ENCODE data around the gene RRP36.
"Not testable (repeated sequence)": the region's sequence is repeated elsewhere in the genome, so short reads cannot be mapped to it uniquely, and the experiment has no call there.

RRP36 gene, protein sequence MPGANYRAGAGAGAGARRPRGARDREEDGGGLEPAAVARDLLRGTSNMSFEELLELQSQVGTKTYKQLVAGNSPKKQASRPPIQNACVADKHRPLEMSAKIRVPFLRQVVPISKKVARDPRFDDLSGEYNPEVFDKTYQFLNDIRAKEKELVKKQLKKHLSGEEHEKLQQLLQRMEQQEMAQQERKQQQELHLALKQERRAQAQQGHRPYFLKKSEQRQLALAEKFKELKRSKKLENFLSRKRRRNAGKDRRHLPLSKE

GRCh38 chr6:43021270-43022047 lies at the start of gene RRP36:
Gene RRP36 (plus strand): TSS chr6:43021623. CDS start chr6:43021655, 32 bp downstream.
- peak in 13 of 14 donors; percentile 27 to 85 (median 61) for DNase-seq

- DNase-seq: no peak
Observed at GRCh38 chr6:42971746-42972327, 49.6 kb upstream of the RRP36 start.

DNA sequence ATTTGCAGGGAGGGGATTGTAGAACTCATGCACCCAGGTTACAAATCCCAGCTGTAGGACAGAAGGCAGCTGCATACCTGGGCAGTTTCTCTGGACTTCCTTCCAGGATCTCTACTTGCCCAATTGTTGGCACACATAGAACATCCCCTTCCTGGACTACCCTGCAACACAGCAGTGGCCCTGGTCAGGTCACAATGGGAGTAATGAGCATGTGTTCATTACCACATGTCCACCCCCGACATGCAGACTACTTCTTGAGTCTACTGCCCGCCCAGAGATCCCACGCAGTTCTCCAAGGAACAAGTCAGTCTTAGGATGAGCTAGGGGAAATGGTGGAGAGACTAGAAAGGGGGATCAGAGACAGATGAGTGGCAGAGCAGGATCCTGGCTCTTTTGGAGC lies 47.5 kb upstream of the RRP36 start:
- no peak for DNase-seq

- DNase-seq: no peak
Observed at GRCh38 chr6:42974919-42975505, 46.4 kb upstream of the RRP36 start.

- DNase-seq: peak in 2 of 14 donors; percentile 39 to 52
Observed at GRCh38 chr6:42978487-42978838, 43.0 kb upstream of the RRP36 start.

GRCh38 chr6:42978839-42979522 lies 42.4 kb upstream of the RRP36 start, which contains the start of gene PEX6:
Gene PEX6 (minus strand): TSS chr6:42979181. CDS start chr6:42979150, 31 bp downstream.
- peak; percentile 22 to 88 (median 70) for DNase-seq

DNA sequence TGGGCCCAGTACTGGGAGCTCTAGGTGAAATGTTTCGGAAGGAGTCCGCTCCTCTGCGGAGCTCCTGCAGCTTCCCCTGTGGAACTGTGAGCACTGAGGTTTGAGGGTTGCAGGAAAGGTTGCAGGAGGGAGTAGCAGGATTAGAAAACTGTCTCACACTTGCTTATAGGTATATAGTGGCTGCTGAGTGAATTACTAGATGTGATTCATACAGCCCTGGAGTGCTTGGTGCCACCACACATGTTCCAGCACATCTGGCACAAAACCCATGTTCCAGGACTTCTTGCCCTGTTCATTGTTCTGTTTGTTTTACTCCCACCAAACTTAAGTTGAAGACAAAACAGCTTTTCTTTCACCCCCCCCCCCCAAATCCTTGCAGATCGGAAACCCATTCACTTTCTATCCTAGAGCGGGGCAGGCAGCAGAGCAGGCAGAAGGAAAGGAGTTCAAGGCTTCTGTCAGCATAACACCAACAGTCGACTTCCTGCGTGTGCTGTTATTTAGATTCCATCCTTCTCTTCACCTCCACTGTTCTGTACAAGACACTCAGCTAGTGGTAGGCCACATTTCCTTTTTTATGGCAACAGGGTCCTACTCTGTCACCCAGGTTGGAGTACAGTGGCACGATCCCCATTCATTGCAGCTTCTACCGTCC lies 41.8 kb upstream of the RRP36 start:
- peak in 1 of 14 donors; percentile 63 for DNase-seq

GRCh38 chr6:42981836-42982235 lies 39.6 kb upstream of the RRP36 start:
- no peak for DNase-seq

GRCh38 chr6:42984001-42984923 lies 37.2 kb upstream of the RRP36 start, which contains the start of gene PPP2R5D:
Gene PPP2R5D (plus strand): TSS chr6:42984570. CDS start chr6:42984678, 108 bp downstream.
- DNase-seq: peak; percentile 50 to 99 (median 94)

DNA sequence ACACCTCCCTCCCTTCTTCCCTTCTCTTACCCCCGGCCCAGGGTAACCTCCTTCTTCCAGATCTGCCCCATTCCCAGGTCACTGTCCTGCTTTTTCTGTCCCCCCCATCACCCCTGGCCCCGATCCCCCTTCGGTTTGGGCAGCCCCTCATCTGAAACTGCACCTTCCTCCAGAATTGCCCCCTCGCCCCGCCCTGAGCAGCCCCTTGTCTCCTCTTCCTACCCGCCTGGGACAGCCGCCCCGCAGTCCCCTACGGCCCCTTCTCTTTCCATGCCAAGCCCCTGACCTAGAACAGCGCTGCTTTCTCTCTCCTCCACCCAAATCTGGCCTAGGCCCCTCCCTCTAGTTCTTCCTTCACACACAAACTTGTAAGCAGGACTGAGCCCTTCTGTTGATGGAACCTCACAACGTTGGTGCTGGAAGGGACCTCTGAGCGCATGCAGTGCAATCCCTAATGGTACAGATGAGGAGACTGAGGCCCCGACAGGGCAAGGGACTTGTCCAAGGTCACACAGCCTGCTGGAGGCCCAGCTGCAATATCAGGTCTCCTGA lies 36.4 kb upstream of the RRP36 start:
- DNase-seq: peak in 1 of 14 donors; percentile 29

DNA sequence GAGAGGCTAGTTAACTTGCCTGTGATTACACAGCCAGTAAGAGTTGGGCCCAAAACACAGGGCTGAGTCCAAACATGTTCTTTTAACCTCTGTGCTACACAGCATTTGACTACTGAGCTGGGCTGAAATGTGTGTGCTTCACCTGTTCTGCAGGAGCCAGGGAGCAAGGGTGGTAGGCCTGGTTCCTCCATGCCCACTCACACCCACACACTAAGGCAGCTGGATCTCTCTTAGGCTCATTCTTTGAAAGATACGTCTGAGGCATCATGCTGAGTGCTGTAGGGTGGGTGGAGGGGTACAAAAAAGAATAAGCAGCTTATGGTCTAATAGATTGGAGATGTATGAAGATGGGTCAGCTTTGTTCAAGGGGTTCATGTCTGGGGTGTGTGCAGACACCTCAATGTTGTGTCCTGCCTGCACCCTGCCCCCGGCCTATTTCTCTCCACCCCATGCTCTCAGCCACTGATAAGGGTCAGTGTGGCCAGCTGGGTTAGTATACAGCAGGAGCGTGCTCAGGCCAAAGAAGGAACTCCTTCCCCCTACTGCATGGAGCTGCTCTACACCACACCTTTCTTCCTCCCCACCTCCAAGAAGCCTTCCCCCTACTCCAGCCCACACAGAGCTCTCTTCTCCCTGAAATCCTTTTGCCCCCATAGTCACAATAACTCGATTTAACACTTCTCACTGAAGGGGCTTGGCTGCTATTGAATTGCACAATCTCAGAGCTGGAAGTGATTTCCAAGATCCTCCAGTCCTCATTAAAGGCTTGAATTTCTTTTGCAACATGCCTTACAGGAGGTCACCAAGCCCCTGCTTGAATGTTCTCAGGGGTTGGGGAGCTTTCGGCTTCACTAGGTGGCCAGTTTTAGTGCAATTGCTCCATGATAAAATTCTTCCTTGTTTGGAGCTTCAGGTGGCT lies 33.6 kb upstream of the RRP36 start:
- DNase-seq: no peak

DNA sequence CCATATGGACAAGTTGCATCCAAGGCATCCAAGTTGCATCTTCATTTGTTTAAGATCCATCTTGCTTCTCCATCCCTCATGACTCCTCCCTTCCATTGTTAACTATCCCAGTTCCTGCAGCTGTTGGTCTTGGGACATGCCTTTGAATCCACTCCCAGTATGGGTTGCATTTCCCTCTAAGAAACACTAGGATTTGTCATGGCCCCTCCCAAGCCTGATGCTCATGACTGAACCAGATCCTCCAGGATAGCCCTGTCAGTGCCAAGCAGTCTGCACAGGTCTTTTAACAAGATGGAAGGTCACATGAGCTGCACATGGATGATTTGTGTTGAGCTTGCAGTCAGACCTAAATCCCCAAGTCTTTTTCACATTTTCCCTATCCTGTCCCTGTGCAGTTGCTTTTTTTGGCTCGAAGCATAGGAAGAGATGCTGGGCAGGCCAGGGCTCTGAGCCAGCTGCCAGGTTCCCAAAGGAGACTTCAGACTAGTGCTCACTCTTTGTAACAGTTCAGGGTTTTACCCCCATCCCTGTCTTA lies 32.9 kb upstream of the RRP36 start:
- DNase-seq: no peak

GRCh38 chr6:42989923-42990322 lies 31.5 kb upstream of the RRP36 start:
- no peak for DNase-seq

DNA sequence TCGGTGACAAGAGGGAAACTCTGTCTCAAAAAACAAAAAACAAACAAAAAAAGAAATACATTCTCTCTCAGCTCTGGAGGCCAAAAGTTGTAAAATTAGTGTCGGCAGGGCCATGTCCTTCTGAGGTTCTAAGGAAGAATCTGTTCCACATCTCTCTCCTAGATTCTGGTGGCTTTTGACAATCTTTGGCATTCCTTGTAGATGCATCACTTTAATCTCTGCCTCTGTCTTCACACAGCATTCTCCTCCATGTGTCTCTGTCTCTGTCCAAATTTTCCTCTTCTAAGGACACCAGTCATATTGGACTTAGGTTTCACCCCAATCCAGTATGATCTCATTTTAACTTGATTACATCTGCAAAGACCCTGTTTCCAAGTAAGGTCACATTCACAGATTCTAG lies 28.0 kb upstream of the RRP36 start:
- no peak for DNase-seq

GRCh38 chr6:42996513-42996912 lies 24.9 kb upstream of the RRP36 start:
- no peak for DNase-seq

DNA sequence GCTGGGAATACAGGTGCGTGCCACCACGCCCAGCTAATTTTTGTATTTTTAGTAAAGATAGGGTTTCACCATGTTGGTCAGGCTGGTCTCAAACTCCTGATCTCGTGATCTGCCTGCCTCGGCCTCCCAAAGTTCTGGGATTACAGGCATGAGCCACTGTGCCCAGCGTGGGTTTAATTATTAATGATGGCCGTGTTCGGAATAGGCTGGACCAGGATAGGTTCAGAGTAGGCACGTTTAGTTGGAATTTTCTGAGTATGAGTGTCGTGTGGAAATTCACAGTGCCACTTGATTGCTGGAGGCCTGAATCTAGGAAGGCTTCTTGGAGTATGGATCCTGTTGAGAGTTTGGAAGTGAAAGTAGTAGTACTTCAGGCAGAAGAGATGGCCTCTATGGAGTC lies 23.2 kb upstream of the RRP36 start:
- DNase-seq: not testable (repeated sequence)

DNA sequence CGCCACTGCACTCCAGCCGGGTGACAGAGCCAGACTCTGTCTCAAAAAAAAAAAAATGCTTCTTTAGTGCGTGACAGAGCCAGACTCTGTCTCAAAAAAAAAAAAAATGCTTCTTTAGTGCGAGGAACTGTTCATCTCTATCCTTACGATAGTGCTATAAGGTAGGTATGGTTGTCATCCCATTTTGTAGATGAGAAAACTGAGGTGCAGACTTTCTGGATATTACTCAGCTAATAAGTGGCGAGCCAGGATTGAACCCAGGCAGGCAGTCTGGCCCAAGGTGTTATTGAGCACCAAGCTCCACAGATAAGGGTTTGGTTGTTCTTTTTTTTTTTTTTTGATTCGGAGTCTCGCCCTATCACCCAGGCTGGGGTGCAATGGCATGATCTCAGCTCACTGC lies 19.6 kb upstream of the RRP36 start:
- DNase-seq: no peak

DNA sequence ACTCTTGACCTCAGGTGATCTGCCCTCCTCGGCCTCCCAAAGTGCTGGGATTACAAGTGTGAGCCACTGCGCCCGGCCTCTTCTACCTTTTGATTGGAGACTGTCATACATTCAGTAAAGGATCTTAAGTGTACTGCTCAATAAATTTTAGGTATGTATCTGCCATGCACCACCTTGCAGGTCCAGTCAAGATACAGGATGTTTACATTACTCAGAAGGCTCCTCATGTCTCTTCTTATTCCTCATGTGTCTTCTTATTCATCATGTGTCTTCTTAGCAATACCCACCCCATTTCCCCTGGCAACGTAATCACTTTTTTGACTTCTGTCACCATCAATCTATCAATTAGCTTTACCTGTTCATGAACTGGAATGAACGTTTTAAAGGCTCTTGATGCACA lies 15.6 kb upstream of the RRP36 start:
- DNase-seq: no peak

DNA sequence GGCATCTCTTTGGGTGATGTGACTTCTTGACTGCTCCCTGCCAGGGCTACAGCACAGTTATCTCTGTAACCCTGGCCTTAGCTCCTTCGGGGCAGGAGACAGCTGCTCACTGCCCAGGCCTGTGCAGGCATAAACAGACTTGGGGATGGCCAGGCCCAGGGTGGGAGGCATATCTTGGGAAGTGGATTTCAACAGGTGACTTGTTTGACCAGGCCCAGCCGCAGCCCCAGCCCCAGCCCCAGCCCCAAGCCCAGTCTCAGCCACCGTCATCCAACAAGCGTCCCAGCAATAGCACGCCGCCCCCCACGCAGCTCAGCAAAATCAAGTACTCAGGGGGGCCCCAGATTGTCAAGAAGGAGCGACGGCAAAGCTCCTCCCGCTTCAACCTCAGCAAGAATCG lies 15.2 kb upstream of the RRP36 start:
- no peak for DNase-seq

Data from C1 segment of cervical spinal cord (tissue), 14 donors.